Measurements from ENCODE around the gene RAB3C. TPM values are rescaled to one million over a fixed set of nuclear protein-coding genes. Genes with fewer than 3 reads are reported as not detected.
A peak's percentile ranks its signal among the peaks of the same experiment; 100 is the strongest.

The RAB3C gene
- total RNA-seq, 1 experiment from 2014 or later, result not detected

- no peak for DNase-seq (ENCODE audit: low spot score)
- in situ Hi-C loops (cut with HindIII; ENCODE audit: low sequenced_read_pairs), result no loop called here
Observed at GRCh38 chr5:58795327-58795726, 212.5 kb downstream of the RAB3C start.

GRCh38 chr5:58797021-58797420, 214.1 kb downstream of the RAB3C start:
- in situ Hi-C loops (cut with HindIII; ENCODE audit: low sequenced_read_pairs), result no loop called here
- DNase-seq (ENCODE audit: low spot score), result no peak

GRCh38 chr5:58800356-58800755, 217.5 kb downstream of the RAB3C start:
- no peak for DNase-seq (ENCODE audit: low spot score)
- in situ Hi-C loops (cut with HindIII; ENCODE audit: low sequenced_read_pairs), result no loop called here

GRCh38 chr5:58800861-58801540, 218.1 kb downstream of the RAB3C start:
- DNase-seq (ENCODE audit: low spot score), result no peak
- in situ Hi-C loops (cut with HindIII; ENCODE audit: low sequenced_read_pairs), result no loop called here

GRCh38 chr5:58803056-58803455, 220.2 kb downstream of the RAB3C start:
- in situ Hi-C loops (cut with HindIII; ENCODE audit: low sequenced_read_pairs), result no loop called here
- no peak for DNase-seq (ENCODE audit: low spot score)

- DNase-seq (ENCODE audit: low spot score), result no peak
- in situ Hi-C loops (cut with HindIII; ENCODE audit: low sequenced_read_pairs), result no loop called here
Observed at GRCh38 chr5:58804291-58804690, 221.4 kb downstream of the RAB3C start.

- in situ Hi-C loops (cut with HindIII; ENCODE audit: low sequenced_read_pairs), result no loop called here
- DNase-seq (ENCODE audit: low spot score), result no peak
Observed at GRCh38 chr5:58810086-58810485, 227.2 kb downstream of the RAB3C start.

- in situ Hi-C loops (cut with HindIII; ENCODE audit: low sequenced_read_pairs), result no loop called here
- no peak for DNase-seq (ENCODE audit: low spot score)
Observed at GRCh38 chr5:58813855-58814254, 231.0 kb downstream of the RAB3C start.

GRCh38 chr5:58816181-58816731, 233.4 kb downstream of the RAB3C start:
- in situ Hi-C loops (cut with HindIII; ENCODE audit: low sequenced_read_pairs), result no loop called here
- DNase-seq (ENCODE audit: low spot score), result no peak

- in situ Hi-C loops (cut with HindIII; ENCODE audit: low sequenced_read_pairs), result no loop called here
- peak; percentile 19 for DNase-seq (ENCODE audit: low spot score)
Observed at GRCh38 chr5:58818465-58818864, 235.6 kb downstream of the RAB3C start.

GRCh38 chr5:58825441-58825840, 242.6 kb downstream of the RAB3C start:
- no peak for DNase-seq (ENCODE audit: low spot score)
- in situ Hi-C loops (cut with HindIII; ENCODE audit: low sequenced_read_pairs), result no loop called here

- in situ Hi-C loops (cut with HindIII; ENCODE audit: low sequenced_read_pairs), result no loop called here
- DNase-seq (ENCODE audit: low spot score), result no peak
Observed at GRCh38 chr5:58825899-58826298, 243.0 kb downstream of the RAB3C start.

- DNase-seq (ENCODE audit: low spot score), result no peak
- in situ Hi-C loops (cut with HindIII; ENCODE audit: low sequenced_read_pairs), result no loop called here
Observed at GRCh38 chr5:58827463-58827862, 244.6 kb downstream of the RAB3C start.

GRCh38 chr5:58828258-58828657, 245.4 kb downstream of the RAB3C start:
- in situ Hi-C loops (cut with HindIII; ENCODE audit: low sequenced_read_pairs), result no loop called here
- no peak for DNase-seq (ENCODE audit: low spot score)

- in situ Hi-C loops (cut with HindIII; ENCODE audit: low sequenced_read_pairs), result no loop called here
- DNase-seq (ENCODE audit: low spot score), result peak; percentile 35
Observed at GRCh38 chr5:58834242-58835225, 251.7 kb downstream of the RAB3C start.

GRCh38 chr5:58836351-58836750, 253.5 kb downstream of the RAB3C start:
- DNase-seq (ENCODE audit: low spot score), result no peak
- in situ Hi-C loops (cut with HindIII; ENCODE audit: low sequenced_read_pairs), result no loop called here

- in situ Hi-C loops (cut with HindIII; ENCODE audit: low sequenced_read_pairs), result no loop called here
- DNase-seq (ENCODE audit: low spot score), result no peak
Observed at GRCh38 chr5:58838729-58839128, 255.9 kb downstream of the RAB3C start.

GRCh38 chr5:58842852-58843251, 260.0 kb downstream of the RAB3C start:
- no peak for DNase-seq (ENCODE audit: low spot score)
- in situ Hi-C loops (cut with HindIII; ENCODE audit: low sequenced_read_pairs), result no loop called here

GRCh38 chr5:58844395-58844794, 261.5 kb downstream of the RAB3C start:
- DNase-seq (ENCODE audit: low spot score), result no peak
- in situ Hi-C loops (cut with HindIII; ENCODE audit: low sequenced_read_pairs), result no loop called here

GRCh38 chr5:58847041-58847440, 264.2 kb downstream of the RAB3C start:
- no peak for DNase-seq (ENCODE audit: low spot score)
- in situ Hi-C loops (cut with HindIII; ENCODE audit: low sequenced_read_pairs), result no loop called here
